ENCODE results near the gene MCF2L2.

- TF ChIP-seq FOXM1 (IDR thresholded peaks at IDR 0.05; ENCODE audit: borderline replicate concordance) = no peak
- no peak for TF ChIP-seq ZNF384 (IDR thresholded peaks at IDR 0.05)
Observed at GRCh38 chr3:183131186-183131725, 297.2 kb downstream of the MCF2L2 start.

All from HEK293T (cell line).